Measurements from ENCODE around the gene CD74. TPM values are rescaled to one million over a fixed set of nuclear protein-coding genes. Genes with fewer than 3 reads are reported as not detected.

The CD74 gene
- total RNA-seq, 4 donors from 2014 or later = 433 to 1,002 (median 776) TPM

DNA sequence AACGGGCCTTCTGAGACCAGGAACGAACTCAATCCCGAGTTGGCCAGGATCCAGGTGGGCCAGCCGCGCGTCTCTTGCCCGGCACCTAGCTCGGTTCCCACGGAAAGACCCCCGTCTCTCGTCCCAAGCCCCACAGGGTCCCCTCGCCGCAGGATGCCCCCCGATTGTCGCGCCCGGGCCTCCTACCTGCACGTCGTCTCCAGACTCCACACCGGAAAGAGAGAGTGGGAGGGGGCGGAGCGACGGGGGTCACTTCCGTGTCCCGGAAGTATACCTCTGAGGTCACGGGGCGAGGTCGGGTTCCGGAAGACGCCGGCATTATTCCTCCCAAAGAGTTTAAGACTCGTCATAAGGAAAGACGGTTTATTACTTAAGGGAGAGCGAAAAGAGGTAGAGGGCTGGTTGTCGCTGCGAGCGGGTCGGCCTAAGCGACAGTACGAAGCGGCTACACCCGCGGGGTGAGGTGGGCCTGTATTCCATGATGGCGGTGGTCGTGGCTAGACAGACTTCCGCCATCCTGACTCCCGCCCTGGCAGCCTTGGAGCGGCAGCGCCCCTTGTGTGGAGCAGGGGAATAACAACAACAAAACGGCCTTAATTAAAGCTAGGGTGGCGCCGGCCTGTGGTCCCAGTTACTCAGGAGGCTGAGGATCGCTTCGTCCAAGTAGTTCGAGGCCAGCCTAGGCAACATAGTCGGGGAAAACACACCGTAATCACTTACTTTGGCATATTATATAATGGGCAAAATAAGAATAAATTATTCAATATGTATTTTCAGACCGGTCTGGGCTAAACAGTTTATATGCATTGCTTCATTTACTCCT, 37.0 kb upstream of the CD74 start, which contains the start of gene RPS14:
Gene RPS14, minus strand, starts transcription at position 223 of the 823 bp plus-strand sequence. CDS start 2,006 bp downstream, outside the sequence.
- Histone ChIP-seq H3K36me3 (peaks cover 30% of the 10 kb centered on the region), H3K27me3 (no peaks in the 10 kb centered on the region), H3K4me3 (peak within 1 kb of the TSS; percentile 92), H3K9me3 (no peaks in the 10 kb centered on the region), H3K27ac (peak within 1 kb of the TSS; percentile 97), H3K4me1 (peaks cover 27% of the 10 kb centered on the region)
- peak; percentile 97 to 98 for DNase-seq (ENCODE audit: low spot score in 2 of 2)
- TF ChIP-seq, protein P1, sequence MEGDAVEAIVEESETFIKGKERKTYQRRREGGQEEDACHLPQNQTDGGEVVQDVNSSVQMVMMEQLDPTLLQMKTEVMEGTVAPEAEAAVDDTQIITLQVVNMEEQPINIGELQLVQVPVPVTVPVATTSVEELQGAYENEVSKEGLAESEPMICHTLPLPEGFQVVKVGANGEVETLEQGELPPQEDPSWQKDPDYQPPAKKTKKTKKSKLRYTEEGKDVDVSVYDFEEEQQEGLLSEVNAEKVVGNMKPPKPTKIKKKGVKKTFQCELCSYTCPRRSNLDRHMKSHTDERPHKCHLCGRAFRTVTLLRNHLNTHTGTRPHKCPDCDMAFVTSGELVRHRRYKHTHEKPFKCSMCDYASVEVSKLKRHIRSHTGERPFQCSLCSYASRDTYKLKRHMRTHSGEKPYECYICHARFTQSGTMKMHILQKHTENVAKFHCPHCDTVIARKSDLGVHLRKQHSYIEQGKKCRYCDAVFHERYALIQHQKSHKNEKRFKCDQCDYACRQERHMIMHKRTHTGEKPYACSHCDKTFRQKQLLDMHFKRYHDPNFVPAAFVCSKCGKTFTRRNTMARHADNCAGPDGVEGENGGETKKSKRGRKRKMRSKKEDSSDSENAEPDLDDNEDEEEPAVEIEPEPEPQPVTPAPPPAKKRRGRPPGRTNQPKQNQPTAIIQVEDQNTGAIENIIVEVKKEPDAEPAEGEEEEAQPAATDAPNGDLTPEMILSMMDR (IDR thresholded peaks at IDR 0.05) = peak; percentile 83 to 95
- TF ChIP-seq EP300 (IDR thresholded peaks at IDR 0.05) = no peak
- peak in 2 of 3 donors; percentile 77 to 93 for TF ChIP-seq POLR2AphosphoS5 (IDR thresholded peaks at IDR 0.05)
- peak; percentile 21 to 84 for TF ChIP-seq POLR2A (IDR thresholded peaks at IDR 0.05)
- 4% methylated on average over 55 of the region's 58 CpGs for WGBS

DNA sequence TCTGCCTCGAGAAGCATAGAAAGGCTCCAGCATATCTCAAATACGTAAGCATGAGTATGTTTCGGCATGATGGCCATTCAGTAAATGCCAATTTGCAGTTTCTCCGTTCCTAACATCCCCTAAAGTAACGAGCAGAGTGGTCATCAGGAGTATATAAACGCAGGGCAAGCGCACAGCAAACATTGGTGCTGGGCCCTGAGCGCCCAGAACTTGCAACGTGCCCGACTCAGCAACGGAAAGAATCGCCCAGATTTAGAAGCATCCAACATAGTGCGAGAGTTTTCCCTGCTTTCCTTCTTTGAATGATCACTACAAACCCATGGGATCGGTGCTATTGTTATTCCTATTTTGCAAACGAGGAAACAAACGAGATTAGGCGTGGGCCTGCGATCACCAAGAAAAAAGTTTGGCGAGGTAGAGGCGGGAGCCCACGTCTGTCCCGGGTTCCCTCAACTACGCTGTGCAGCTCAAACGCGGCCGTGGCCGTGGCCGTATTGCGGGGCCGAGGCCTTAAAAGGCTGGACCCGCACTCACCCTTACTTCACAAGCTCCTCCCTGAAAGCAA, 36.3 kb upstream of the CD74 start:
- Histone ChIP-seq H3K27ac (peak overlapping the region; percentile 97), H3K4me1 (peaks cover 27% of the 10 kb centered on the region), H3K27me3 (no peaks in the 10 kb centered on the region), H3K4me3 (peak overlapping the region; percentile 92), H3K36me3 (peaks cover 37% of the 10 kb centered on the region), H3K9me3 (no peaks in the 10 kb centered on the region)
- 2% methylated on average over 19 of the region's 31 CpGs for WGBS
- DNase-seq (ENCODE audit: low spot score in 2 of 2) = no peak
- TF ChIP-seq, protein P1 (IDR thresholded peaks at IDR 0.05) = no peak
- TF ChIP-seq POLR2AphosphoS5 (IDR thresholded peaks at IDR 0.05) (no peak), POLR2A (IDR thresholded peaks at IDR 0.05) (no peak), EP300 (IDR thresholded peaks at IDR 0.05) (no peak)

DNA sequence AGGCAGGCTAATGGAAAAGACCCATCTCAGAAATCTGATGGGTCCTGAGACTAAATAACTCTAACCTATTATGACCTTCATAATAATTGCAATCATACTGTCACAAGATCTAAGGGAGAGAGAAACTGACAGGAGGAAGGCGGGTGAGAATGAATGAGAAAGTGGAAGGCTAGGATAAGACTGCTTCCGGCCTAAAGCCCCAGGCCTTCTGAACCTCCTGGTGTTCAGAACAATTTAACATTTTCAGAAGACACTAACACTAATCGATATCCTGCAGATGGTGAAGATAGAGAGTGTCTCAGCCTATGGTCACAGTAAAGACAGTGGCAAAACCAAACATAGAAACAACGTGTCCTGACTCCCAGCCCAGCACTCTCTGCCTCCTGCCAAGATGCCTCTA, 35.6 kb upstream of the CD74 start:
- no peaks in the 10 kb centered on the region for H3K27me3 ChIP-seq
- TF ChIP-seq POLR2A (IDR thresholded peaks at IDR 0.05) (no peak), EP300 (IDR thresholded peaks at IDR 0.05) (no peak), POLR2AphosphoS5 (IDR thresholded peaks at IDR 0.05) (no peak)
- TF ChIP-seq, protein P1 (IDR thresholded peaks at IDR 0.05) = no peak
- H3K27ac ChIP-seq = peak overlapping the region; percentile 97
- peaks cover 44% of the 10 kb centered on the region for H3K36me3 ChIP-seq
- WGBS = 9% methylated on average over 4 of the region's 4 CpGs
- H3K4me1 ChIP-seq = peaks cover 27% of the 10 kb centered on the region
- no peak for DNase-seq (ENCODE audit: low spot score in 2 of 2)
- H3K4me3 ChIP-seq = peak overlapping the region; percentile 92
- no peaks in the 10 kb centered on the region for H3K9me3 ChIP-seq

- WGBS = 77% methylated on average over 6 of the region's 6 CpGs
- Histone ChIP-seq H3K9me3 (no peaks in the 10 kb centered on the region), H3K27me3 (no peaks in the 10 kb centered on the region), H3K4me1 (peaks cover 27% of the 10 kb centered on the region), H3K4me3 (no peak overlapping the region), H3K27ac (no peak overlapping the region), H3K36me3 (peaks cover 46% of the 10 kb centered on the region)
- DNase-seq (ENCODE audit: low spot score in 2 of 2) = no peak
- TF ChIP-seq POLR2AphosphoS5 (IDR thresholded peaks at IDR 0.05) (no peak), EP300 (IDR thresholded peaks at IDR 0.05) (no peak), POLR2A (IDR thresholded peaks at IDR 0.05) (no peak)
- TF ChIP-seq, protein P1 (IDR thresholded peaks at IDR 0.05) = no peak
Observed at GRCh38 chr5:150447188-150447587, 34.5 kb upstream of the CD74 start.

GRCh38 chr5:150446583-150446982, 33.9 kb upstream of the CD74 start:
- H3K36me3 ChIP-seq = peaks cover 50% of the 10 kb centered on the region
- no peak for DNase-seq (ENCODE audit: low spot score in 2 of 2)
- peaks cover 27% of the 10 kb centered on the region for H3K4me1 ChIP-seq
- TF ChIP-seq, protein P1 (IDR thresholded peaks at IDR 0.05) = no peak
- TF ChIP-seq POLR2A (IDR thresholded peaks at IDR 0.05) = no peak
- no peak for TF ChIP-seq EP300 (IDR thresholded peaks at IDR 0.05)
- no peak for TF ChIP-seq POLR2AphosphoS5 (IDR thresholded peaks at IDR 0.05)
- H3K4me3 ChIP-seq = no peak overlapping the region
- H3K27me3 ChIP-seq = no peaks in the 10 kb centered on the region
- H3K27ac ChIP-seq = no peak overlapping the region
- WGBS = 98% methylated on average over 6 of the region's 6 CpGs
- no peaks in the 10 kb centered on the region for H3K9me3 ChIP-seq
